Loucy (cell line): ENCODE measurements around the gene OLFM1.

ENCODE experiments used
- H2AFZ ChIP-seq: fragments of 200-600 bp; sonication (generic); 2 replicates; pipeline ENCODE4 v1.6.0; 2016; ENCODE audit warnings: antibody characterized with exemption, mild to moderate bottlenecking, low read length, moderate library complexity
- H3F3A ChIP-seq: fragments of 200-600 bp; 2 replicates; pipeline ENCODE4 v1.6.0; 2016; ENCODE audit warnings: antibody characterized with exemption, low read depth, mild to moderate bottlenecking
- H3K27me3 ChIP-seq: fragments of 200-600 bp; sonication (generic); 2 replicates; pipeline ENCODE4 v1.6.1; 2014; ENCODE audit warnings: low read length, mild to moderate bottlenecking; ENCODE audit not compliant: insufficient read depth, poor library complexity, severe bottlenecking
- H3K36me3 ChIP-seq: fragments of 200-600 bp; sonication (generic); 2 replicates; pipeline ENCODE4 v1.6.1; 2016; ENCODE audit warnings: low read length; ENCODE audit not compliant: insufficient read depth
- H3K4me1 ChIP-seq: fragments of 200-600 bp; sonication (generic); 2 replicates; pipeline ENCODE4 v1.5.1; 2014; ENCODE audit warnings: low read length, mild to moderate bottlenecking; ENCODE audit not compliant: insufficient read depth, poor library complexity, severe bottlenecking
- H3K4me2 ChIP-seq: fragments of 200-600 bp; sonication (generic); 2 replicates; pipeline ENCODE4 v1.6.0; 2014; ENCODE audit warnings: antibody characterized with exemption, low read length, low read depth, mild to moderate bottlenecking; ENCODE audit not compliant: poor library complexity, severe bottlenecking
- H3K4me3 ChIP-seq: fragments of 200-600 bp; sonication (generic); 2 replicates; pipeline ENCODE4 v1.5.1; 2014; ENCODE audit warnings: low read length, mild to moderate bottlenecking, mixed read lengths; ENCODE audit not compliant: poor library complexity, severe bottlenecking
- H3K79me2 ChIP-seq: fragments of 200-600 bp; sonication (generic); 2 replicates; pipeline ENCODE4 v1.6.1; 2014; ENCODE audit warnings: low read length; ENCODE audit not compliant: insufficient read depth
- H3K9ac ChIP-seq: fragments of 200-600 bp; sonication (generic); 2 replicates; pipeline ENCODE4 v1.6.0; 2014; ENCODE audit warnings: mild to moderate bottlenecking, low read depth, low read length, moderate library complexity; ENCODE audit not compliant: poor library complexity, severe bottlenecking
- H3K9me2 ChIP-seq: fragments of 200-600 bp; sonication (generic); replicated peaks from 2 replicates; pipeline ENCODE4 v1.6.1; 2016; ENCODE audit warnings: low read depth, low read length, mixed read lengths
- H3K9me3 ChIP-seq: fragments of 200-600 bp; sonication (generic); 2 replicates; pipeline ENCODE4 v1.6.1; 2014; ENCODE audit warnings: mild to moderate bottlenecking, antibody characterized with exemption, low read length, low read depth; ENCODE audit not compliant: insufficient read depth
- H4K20me1 ChIP-seq: fragments of 200-600 bp; sonication (generic); 2 replicates; pipeline ENCODE4 v1.6.0; 2014; ENCODE audit warnings: antibody characterized with exemption, low read length, mild to moderate bottlenecking; ENCODE audit not compliant: insufficient read depth, poor library complexity, severe bottlenecking
- CTCF ChIP-seq: fragments of 200-600 bp; sonication (generic); conservative IDR thresholded peaks from 2 replicates; pipeline ENCODE4 v1.5.1; 2014; ENCODE audit warnings: mild to moderate bottlenecking, antibody characterized with exemption, low read length
- EZH2phosphoT487 ChIP-seq: fragments of 200-600 bp; IDR thresholded peaks from 2 replicates; pipeline ENCODE4 v1.6.1; 2018; ENCODE audit warnings: antibody characterized with exemption, mild to moderate bottlenecking, moderate library complexity, borderline replicate concordance

Gene OLFM1

GRCh38 chr9:135131488-135131887 lies 44.0 kb downstream of the OLFM1 start:
- H3K9me2 ChIP-seq: no peaks in the 10 kb centered on the region
- H2AFZ ChIP-seq: no peak overlapping the region
- H3K27me3 ChIP-seq: no peaks in the 10 kb centered on the region
- H3F3A ChIP-seq: no peaks in the 10 kb centered on the region
- H3K4me1 ChIP-seq: no peaks in the 10 kb centered on the region
- no peaks in the 10 kb centered on the region for H4K20me1 ChIP-seq
- TF ChIP-seq CTCF (no peak), EZH2phosphoT487 (no peak)
- H3K4me3 ChIP-seq: no peak overlapping the region
- no peak overlapping the region for H3K9ac ChIP-seq
- peaks cover 3% of the 10 kb centered on the region; the same call in 1 of the 2 replicates for H3K9me3 ChIP-seq
- no peaks in the 10 kb centered on the region for H3K79me2 ChIP-seq
- no peaks in the 10 kb centered on the region for H3K36me3 ChIP-seq
- H3K4me2 ChIP-seq: no peak overlapping the region

DNA sequence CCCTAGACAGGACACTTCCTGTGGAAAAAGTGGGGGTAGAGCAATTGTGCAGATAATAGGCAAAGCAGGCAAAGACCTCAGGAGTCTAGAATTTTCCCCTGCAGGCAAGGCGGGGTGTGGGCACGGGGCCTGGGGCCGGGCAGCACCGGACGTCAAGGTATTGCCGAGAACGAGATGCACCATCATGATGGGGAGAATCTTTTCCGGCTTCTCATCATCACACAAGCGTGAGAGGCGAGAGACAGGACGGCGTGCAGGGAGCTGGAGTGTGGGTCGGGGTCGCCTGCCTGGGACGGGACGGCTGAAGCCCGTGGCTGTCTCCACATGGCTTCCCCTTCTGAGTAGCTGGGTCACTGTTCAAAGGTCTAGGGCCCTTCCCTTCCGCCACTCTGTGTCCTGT lies 44.5 kb downstream of the OLFM1 start:
- no peaks in the 10 kb centered on the region for H3K79me2 ChIP-seq
- no peaks in the 10 kb centered on the region for H3K9me2 ChIP-seq
- no peaks in the 10 kb centered on the region for H4K20me1 ChIP-seq
- H3K4me1 ChIP-seq: no peaks in the 10 kb centered on the region
- no peaks in the 10 kb centered on the region for H3F3A ChIP-seq
- H2AFZ ChIP-seq: no peak overlapping the region
- H3K4me2 ChIP-seq: no peak overlapping the region
- TF ChIP-seq CTCF (no peak), EZH2phosphoT487 (no peak)
- no peak overlapping the region for H3K4me3 ChIP-seq
- H3K36me3 ChIP-seq: no peaks in the 10 kb centered on the region
- H3K27me3 ChIP-seq: no peaks in the 10 kb centered on the region
- H3K9me3 ChIP-seq: peaks cover 4% of the 10 kb centered on the region; the same call in 1 of the 2 replicates
- H3K9ac ChIP-seq: no peak overlapping the region

GRCh38 chr9:135134268-135135022 lies 47.0 kb downstream of the OLFM1 start:
- Histone ChIP-seq H3K4me1 (no peaks in the 10 kb centered on the region), H3F3A (no peaks in the 10 kb centered on the region), H3K9me3 (peaks cover 4% of the 10 kb centered on the region; the same call in 1 of the 2 replicates), H4K20me1 (no peaks in the 10 kb centered on the region), H3K36me3 (no peaks in the 10 kb centered on the region), H3K79me2 (no peaks in the 10 kb centered on the region), H3K4me2 (no peak overlapping the region), H2AFZ (no peak overlapping the region), H3K9me2 (no peaks in the 10 kb centered on the region), H3K27me3 (no peaks in the 10 kb centered on the region), H3K9ac (no peak overlapping the region), H3K4me3 (no peak overlapping the region)
- TF ChIP-seq EZH2phosphoT487 (no peak), CTCF (no peak)
